GM18873 (cell line): ENCODE data around the gene MOB3B.
"Not testable (repeated sequence)": the region's sequence is repeated elsewhere in the genome, so short reads cannot be mapped to it uniquely, and the experiment has no call there.

Experiments used
- ATAC-seq: cut with Tn5 transposase; IDR thresholded peaks from one replicate; pipeline ENCODE4 v1.9.1; 2021; ENCODE audit warnings: mild to moderate bottlenecking, moderate library complexity, moderate number of reproducible peaks; ENCODE audit not compliant: unreplicated experiment, low FRiP score

The MOB3B gene

GRCh38 chr9:27519466-27520465 is 9.8 kb downstream of the MOB3B start:
- ATAC-seq, result no peak

- no peak for ATAC-seq
Measured at GRCh38 chr9:27518809-27519208, 10.8 kb downstream of the MOB3B start.

- no peak for ATAC-seq
Measured at GRCh38 chr9:27518006-27518405, 11.6 kb downstream of the MOB3B start.

GRCh38 chr9:27514551-27514950 is 15.1 kb downstream of the MOB3B start:
- ATAC-seq, result no peak

- ATAC-seq, result no peak
Measured at GRCh38 chr9:27511771-27512170, 17.8 kb downstream of the MOB3B start.

- no peak for ATAC-seq
Measured at GRCh38 chr9:27510780-27511179, 18.8 kb downstream of the MOB3B start.

GRCh38 chr9:27506981-27507380 is 22.6 kb downstream of the MOB3B start:
- no peak for ATAC-seq

GRCh38 chr9:27505744-27506161 is 23.9 kb downstream of the MOB3B start:
- ATAC-seq, result no peak

- ATAC-seq, result no peak
Measured at GRCh38 chr9:27504259-27504658, 25.4 kb downstream of the MOB3B start.

- ATAC-seq, result no peak
Measured at GRCh38 chr9:27503623-27504022, 26.0 kb downstream of the MOB3B start.

- not testable (repeated sequence) for ATAC-seq
Measured at GRCh38 chr9:27500902-27501301, 28.7 kb downstream of the MOB3B start.

- ATAC-seq, result peak; percentile 56
Measured at GRCh38 chr9:27499451-27499850, 30.2 kb downstream of the MOB3B start.

- ATAC-seq, result no peak
Measured at GRCh38 chr9:27497883-27498417, 31.7 kb downstream of the MOB3B start.

GRCh38 chr9:27496135-27496504 is 33.5 kb downstream of the MOB3B start:
- no peak for ATAC-seq

- ATAC-seq, result no peak
Measured at GRCh38 chr9:27495480-27496134, 34.0 kb downstream of the MOB3B start.

GRCh38 chr9:27491154-27491553 is 38.5 kb downstream of the MOB3B start:
- ATAC-seq, result no peak

GRCh38 chr9:27489087-27489876 is 40.3 kb downstream of the MOB3B start:
- ATAC-seq, result peak; percentile 77

GRCh38 chr9:27487927-27488326 is 41.7 kb downstream of the MOB3B start:
- no peak for ATAC-seq

- ATAC-seq, result no peak
Measured at GRCh38 chr9:27487128-27487640, 42.4 kb downstream of the MOB3B start.

GRCh38 chr9:27485158-27485557 is 44.5 kb downstream of the MOB3B start:
- ATAC-seq, result peak; percentile 83
